Panc1 (cell line): Measurements from ENCODE around the gene CHD6.

Source experiments
- SIN3A ChIP-seq: IDR thresholded peaks from 2 replicates; pipeline ENCODE4 v1.6.1; 2012; ENCODE audit warnings: low read depth, mild to moderate bottlenecking, low read length, moderate library complexity, borderline replicate concordance; ENCODE audit not compliant: insufficient read depth
- TCF7L2 ChIP-seq: IDR thresholded peaks from 2 replicates; pipeline ENCODE4 v1.6.1; 2011; ENCODE audit warnings: mild to moderate bottlenecking, low read depth, low read length, inconsistent platforms
- TF ChIP-seq, protein P1 (sequence below): fragments of 450-650 bp; IDR thresholded peaks from 2 replicates; pipeline ENCODE4 v1.5.1; 2017; ENCODE audit warnings: mild to moderate bottlenecking

DNA sequence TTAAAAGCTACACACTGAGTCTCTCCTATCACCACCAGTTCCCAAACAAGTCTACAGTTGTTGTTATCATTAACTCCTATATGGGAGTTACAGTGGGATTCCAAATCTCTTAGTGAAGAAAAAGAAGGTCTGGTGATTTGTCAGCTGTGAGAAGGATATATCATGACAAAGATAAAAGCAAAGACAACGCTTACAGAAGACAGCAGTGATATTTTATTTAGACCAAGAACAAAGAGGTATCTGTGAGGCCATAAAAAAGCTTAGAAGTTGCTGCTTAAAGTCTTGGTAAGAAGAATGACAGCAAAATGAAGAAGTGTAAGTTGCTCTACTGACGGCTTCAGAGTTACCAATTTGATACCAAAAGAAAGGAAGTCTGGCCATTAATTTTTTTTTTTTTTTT is 47.2 kb downstream of the CHD6 start:
- TF ChIP-seq, protein P1, sequence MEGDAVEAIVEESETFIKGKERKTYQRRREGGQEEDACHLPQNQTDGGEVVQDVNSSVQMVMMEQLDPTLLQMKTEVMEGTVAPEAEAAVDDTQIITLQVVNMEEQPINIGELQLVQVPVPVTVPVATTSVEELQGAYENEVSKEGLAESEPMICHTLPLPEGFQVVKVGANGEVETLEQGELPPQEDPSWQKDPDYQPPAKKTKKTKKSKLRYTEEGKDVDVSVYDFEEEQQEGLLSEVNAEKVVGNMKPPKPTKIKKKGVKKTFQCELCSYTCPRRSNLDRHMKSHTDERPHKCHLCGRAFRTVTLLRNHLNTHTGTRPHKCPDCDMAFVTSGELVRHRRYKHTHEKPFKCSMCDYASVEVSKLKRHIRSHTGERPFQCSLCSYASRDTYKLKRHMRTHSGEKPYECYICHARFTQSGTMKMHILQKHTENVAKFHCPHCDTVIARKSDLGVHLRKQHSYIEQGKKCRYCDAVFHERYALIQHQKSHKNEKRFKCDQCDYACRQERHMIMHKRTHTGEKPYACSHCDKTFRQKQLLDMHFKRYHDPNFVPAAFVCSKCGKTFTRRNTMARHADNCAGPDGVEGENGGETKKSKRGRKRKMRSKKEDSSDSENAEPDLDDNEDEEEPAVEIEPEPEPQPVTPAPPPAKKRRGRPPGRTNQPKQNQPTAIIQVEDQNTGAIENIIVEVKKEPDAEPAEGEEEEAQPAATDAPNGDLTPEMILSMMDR: no peak
- no peak for TF ChIP-seq TCF7L2
- no peak for TF ChIP-seq SIN3A
